Tongue (tissue), 2 donors: Measurements from ENCODE around the gene CLPSL2. TPM values are rescaled to one million over a fixed set of nuclear protein-coding genes. Genes with fewer than 3 reads are reported as not detected.
"Not testable (repeated sequence)": the region's sequence is repeated elsewhere in the genome, so short reads cannot be mapped to it uniquely, and the experiment has no call there.

ENCODE experiments used
- DNase-seq: peaks from one replicate; pipeline ENCODE4 v3.0.0-alpha.2; 2015
- total RNA-seq: library from RNA; depleted of rRNA; stranded (reverse); fragments of >200 nt; gene quantifications from one replicate; pipeline ENCODE4 v1.2.3, GENCODE V29; 2014

CLPSL2 gene, protein sequence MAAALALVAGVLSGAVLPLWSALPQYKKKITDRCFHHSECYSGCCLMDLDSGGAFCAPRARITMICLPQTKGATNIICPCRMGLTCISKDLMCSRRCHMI
- total RNA-seq = not detected

DNA sequence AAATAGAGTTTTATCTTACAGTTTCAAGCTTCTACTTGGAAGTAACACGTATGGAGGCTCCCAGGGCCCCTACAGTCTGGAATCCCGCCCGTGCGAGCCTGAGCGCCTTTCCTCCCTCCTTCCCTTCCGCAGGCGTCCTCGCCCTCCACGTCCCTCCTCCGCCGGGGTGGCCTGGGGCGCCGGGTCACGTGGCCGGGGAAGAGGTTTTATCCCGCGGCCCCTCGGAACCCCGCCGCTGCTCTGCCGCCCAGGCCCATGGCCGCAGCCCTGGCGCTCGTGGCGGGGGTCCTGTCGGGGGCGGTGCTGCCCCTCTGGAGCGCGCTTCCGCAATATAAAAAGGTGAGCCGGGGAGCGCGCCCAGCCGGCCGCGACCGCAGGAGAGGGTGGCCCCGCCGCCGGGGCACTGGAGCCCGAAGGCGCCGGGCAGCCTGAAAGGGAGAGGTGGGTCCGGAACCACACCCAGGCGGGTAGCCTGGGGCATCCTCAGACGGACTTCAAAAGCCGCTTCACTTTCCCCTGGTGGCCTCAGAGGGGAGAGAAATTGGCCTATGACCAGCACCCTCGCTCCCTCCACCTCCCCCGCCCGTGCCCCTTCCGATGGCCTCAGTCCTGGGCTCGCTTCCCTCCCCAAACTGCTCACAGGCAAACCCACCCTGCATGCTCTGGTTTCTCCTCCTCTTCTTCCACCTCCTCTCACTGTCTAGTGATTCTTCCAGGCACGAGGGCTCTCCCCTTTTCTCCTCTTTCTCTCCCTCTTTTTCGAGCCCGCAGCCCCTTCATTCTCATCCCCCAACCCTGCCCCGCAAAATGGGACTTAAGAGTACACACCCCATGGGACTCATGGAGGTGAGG lies at the start of gene CLPSL2:
CLPSL2 (plus strand) TSS at position 235 of the 852 bp plus-strand sequence; CDS start at position 256, 21 bp downstream.
- DNase-seq = peak; percentile 11

DNA sequence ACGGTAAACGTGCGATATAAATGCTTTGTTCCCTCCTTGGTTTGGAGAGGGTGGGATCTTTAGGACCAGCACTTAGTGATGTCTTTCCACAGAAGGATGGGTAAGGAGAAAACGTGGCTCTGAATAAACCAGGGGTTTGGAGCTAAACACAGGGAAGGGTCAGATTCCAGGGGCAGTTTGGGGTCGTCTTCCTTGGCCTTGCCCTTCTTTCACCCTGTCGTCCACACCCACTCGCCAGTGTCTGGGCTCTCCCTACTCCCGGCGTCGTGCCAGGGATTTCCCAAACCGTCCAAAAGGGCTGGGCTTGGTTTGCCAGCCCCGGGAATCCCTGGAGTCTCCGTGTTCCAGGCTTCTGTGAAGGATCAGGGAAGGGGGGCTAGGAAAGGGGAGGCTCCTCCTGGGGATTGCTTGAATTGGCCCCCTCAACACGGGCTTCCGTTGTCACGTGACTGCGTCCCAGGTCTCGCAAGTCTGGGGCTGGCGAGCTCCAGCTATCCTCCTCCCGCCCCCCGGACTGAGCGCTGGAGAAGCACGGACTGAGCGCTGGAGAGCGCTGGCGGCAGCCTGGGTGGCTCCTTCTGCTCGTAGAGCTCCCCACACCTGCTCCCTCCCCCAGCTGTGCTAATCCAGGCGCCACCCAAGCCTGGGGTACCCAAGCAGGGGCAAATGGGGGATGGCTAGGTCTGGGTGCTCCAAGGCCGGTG lies 49.0 kb upstream of the CLPSL2 start:
- peak; percentile 93 for DNase-seq

DNA sequence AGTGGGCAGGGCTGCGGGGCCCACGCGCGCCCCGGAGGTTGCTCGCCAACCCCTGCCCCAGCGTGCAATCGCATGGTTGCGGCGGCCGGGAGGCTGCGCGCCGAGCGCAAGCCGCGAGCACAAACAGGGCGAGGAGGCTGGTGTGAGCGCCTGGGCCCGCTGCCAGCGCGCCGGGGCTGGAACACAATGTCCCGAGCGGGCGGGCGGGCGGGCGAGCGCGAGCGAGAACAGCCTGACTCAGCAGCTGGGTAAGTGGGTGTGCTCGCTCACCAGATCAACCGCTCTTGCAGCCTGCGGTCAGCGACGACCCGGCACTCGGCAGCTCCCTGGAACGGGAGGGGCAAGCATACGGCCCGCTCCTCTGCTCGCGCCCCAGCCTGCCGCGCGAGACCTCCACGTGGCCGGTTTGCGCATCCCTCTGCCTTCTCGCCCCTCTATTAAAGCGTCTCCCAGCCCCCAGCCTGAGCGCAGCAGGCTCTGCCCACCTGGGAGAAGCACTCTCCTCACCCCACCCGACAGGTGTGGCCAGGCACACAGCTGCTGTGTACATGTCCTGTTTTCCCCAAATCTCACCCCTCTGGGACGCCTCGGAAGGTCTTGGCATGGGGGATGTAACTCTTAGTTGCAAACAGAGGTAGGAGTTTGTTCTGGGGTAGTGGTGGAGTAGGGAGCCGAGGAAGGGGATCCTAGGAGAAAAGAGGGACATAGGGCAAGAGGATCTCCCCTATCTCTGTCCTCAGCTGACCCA lies 48.3 kb upstream of the CLPSL2 start:
- peak; percentile 95 for DNase-seq

DNA sequence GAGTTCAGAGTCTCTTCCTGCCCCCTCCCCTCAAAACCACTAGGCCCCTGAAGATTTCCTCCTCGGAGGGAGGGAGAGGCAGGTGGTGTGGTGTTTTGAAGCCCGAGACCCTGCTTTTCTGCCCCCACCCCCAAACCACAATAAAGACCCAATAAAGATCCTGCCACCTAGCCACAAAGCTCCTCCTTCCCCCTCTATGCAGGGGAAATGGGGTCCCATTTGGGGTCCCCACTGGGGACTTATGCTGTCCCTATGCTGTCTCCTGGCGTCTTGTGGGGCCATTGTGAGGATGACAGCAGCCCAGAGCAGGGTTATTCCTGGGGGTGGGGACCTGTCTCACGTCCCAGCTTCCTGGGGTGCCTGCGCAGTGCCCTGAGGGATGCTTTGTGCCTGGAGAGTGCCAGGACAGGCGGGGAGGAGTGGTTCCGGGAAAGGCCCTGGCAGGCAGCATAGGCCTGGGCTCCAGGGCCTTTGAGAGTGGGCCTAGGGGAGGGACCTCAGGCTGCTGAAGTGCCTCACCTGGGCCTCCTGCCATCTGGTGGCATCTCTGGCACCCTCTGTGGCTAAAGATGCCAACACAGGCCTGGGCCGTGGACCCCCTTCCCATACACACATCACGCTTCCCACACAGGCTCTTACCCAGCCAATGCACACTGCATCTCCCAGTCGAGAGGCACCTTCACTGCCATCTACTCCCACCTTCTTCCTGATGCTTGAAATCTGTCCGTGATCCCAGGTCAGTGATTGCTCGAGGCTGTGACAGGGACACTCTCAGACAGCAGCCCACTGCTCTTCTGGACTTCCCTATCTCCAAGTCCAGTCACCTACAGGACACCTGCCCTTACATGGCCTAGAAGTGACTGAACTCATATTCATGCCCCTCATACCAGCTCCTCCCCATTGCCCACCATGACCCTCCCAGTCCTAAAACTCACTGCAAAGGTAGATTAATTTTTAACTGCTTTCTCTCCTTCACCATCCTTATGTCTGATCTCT lies 47.4 kb upstream of the CLPSL2 start:
- DNase-seq = no peak

DNA sequence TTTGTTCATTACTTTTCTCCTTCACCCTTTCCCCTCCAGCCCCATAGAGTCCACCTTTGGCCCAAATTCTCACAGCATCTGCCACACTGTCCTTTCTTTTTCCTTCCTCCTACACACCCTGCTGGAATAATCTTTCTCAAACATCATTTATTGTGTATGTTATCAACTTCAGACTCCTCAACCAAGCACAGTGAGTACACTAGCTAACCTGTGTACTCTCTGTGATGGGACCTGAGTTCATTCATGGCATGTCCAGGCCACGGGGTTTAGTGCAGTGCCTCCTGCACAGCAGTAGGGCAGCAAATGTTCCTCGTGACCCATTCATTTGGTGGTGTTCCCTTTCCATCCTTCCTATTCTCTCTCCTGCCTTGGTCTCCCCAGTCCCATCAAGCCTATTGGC lies 46.7 kb upstream of the CLPSL2 start:
- no peak for DNase-seq

DNA sequence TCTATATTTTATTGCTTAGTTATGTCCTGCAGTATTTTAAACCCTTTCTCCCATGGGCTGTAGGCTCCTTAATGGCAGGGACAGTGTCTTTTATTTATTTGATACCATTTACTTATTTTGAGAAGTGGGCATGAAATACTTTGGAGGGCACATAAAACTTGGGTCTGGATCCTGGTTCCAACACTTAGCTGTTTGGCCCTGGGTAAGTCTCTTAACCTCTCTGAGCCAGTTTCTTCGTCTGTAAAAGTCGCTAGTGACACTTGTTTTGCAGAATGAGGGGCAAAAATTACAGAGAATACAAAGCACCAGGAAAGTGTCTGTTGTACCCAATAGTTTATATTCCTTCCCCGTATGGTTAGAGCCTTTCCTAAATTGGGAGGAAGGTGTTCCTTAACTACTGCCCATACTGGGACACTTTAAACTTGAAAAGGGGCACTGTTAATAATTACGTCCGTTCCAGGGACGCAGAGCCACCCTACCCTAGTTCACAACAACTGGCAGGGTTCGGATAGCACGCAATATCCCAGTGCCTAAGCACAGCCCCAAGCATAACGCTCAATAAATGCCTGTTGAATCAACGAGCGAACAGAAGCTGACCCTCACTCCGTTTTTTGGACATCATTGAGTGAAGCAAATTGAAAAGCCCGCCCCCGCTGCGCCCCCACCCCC lies 45.5 kb upstream of the CLPSL2 start:
- DNase-seq = no peak

DNA sequence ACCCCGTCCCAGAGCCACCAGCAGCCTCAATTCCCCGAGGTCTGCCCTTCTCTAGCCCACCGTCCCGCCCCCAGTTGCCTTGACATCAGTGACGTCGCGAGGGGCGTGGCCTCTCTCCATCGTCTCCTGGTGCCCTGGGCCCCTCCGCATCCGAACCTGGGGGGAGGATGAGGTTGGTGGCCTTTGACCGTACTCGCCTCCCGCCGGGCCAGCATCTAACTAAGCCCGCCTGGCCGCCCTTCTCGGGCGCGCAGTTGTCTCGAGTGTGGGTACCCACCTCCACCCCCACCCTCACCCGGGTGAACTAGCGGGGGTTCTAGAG lies 45.0 kb upstream of the CLPSL2 start:
- peak; percentile 96 for DNase-seq

DNA sequence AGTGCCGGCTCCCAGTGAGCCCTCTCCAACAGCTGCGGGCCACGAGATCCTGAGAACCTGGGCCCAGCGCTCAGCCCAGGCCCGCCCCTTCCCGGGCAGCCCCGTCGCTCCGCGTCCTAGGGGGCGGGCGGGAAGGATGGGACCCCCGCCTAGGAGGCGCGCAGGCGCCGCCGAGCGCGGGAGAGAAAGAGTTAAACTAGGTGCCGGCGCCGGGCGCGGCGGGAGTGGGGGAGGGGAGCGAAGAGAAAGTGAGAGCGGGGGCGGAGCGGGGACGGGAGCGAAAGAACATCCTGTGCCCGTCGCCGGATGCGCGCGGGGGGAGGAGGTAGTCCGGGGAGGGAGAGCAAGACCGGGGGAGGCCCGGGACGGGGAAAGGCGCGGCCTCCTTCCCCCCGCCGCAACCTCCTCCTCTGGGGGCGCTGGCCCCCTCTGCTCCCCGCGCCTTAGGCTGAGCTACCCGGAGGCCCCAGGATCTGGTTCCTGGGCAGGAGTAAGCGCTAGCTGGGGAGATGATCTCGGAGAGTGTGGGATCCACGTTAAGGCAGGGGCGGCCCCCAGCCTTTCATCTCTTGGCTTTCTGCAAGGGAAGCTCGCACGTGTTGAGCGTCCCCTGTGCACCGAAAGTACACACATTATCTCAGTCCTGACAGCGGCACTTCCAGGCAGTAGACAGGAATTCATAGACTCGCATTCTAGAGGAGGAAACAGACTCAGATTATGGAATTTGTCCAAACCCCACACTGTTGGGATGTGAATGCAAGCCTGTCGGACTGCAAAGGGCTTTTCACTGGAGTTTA lies 44.5 kb upstream of the CLPSL2 start:
- peak; percentile 96 for DNase-seq

DNA sequence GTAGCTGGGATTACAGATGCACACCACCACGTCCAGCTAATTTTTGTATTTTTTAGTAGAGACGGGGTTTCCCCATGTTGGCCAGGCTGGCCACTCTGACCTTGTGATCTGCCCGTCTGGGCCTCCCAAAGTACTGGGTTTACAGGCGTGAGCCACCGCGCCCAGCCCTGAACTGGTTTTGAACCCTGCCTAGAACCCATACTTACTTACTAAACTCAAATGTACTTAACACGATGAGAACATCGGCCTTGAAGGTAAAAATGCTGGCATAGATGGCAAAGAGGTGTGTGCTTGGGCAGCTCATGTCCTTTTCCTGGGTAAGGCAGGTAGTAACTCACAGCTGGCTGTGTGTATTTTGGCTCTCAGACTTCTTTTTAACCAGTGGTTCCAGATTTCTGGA lies 42.8 kb upstream of the CLPSL2 start:
- no peak for DNase-seq

DNA sequence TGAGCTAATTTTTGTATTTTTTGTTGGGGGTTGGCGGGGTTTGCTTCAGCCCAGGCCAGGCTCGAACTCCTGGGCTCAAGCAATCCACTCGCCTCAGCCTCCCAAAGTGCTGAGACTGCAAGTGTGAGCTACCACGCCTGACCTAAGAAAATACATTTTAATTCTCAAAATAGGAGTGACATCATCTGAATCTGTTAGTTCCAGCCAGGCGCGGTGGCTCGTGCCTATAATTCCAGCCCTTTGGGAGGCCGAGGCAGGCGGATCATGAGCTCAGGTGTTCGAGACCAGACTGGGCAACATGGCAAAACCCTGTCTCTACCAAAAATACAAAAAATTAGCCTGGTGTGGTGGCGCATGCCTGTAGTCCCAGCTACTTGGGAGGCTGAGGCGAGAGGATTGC lies 42.1 kb upstream of the CLPSL2 start:
- DNase-seq = not testable (repeated sequence)

DNA sequence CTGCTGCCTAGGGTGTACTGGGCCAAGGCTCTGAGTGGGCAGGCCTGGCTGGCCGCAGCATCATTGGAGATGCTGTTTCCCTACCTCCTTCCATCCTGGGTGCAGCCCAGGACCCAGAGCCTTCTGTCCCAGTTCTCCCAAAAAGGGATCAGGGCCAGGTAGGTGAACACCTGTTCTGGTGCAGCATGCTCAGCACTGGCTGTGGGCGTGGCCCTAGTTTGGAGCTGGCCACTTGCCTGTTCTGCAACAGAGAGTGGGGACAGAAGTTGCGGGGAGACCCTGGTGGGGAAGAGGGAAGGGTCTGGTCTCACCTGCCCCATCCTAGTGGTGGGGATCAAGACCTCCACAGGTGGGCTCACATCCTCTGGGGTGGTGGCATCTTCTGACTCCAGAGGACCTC lies 40.9 kb upstream of the CLPSL2 start:
- no peak for DNase-seq

DNA sequence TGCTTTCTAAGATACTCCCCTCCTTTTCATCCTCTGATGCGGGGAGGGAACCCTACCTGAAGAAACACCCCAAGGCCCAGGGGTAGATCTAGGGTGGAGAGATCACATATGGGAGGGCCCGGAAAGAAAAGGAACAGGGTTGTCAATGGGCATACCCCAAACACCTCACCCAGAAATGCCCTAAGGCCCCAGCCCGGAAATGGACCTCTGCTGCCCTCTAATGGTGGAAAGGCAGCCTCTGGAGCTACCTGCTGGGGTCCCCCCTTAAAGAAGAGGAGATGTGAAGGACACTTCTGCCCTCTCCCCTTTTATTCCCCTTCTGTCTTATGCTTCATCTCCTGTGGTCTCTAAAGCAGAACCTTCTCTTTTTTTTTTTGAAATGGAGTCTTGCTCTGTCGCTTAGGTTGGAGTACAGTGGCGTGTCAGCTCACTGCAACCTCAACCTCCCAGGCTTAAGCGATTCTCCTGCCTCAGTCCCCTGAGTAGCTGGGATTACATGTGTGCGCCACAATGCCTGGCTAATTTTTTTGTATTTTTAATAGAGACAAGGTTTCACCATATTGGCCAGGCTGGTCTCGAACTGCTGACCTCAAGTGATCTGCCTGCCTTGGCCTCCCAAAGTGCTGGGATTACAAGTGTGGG lies 40.0 kb upstream of the CLPSL2 start:
- peak; percentile 90 for DNase-seq

DNA sequence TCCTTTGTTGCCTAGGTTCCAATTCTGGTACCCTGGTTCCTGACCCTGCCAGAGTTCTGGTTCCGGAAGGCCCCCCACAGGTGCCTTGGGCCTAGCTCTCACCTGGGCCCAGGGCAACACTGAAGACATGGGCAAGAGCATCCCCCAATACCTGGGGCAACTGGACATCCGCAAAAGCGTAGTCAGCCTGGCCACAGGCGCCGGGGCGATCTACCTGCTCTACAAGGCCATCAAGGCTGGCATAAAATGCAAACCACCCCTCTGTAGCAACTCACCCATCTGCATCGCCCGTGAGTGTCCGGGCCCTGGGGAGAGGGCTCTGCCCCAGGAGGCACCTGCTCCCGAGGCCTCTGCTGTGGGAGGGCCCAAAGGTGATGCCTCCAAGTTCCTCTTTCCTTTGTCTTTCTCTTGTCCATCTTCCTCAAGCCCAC lies 39.4 kb upstream of the CLPSL2 start, which contains the start of gene ARMC12:
ARMC12 (plus strand) TSS at position 51 of the 431 bp plus-strand sequence; CDS start at position 128, 77 bp downstream.
- no peak for DNase-seq

DNA sequence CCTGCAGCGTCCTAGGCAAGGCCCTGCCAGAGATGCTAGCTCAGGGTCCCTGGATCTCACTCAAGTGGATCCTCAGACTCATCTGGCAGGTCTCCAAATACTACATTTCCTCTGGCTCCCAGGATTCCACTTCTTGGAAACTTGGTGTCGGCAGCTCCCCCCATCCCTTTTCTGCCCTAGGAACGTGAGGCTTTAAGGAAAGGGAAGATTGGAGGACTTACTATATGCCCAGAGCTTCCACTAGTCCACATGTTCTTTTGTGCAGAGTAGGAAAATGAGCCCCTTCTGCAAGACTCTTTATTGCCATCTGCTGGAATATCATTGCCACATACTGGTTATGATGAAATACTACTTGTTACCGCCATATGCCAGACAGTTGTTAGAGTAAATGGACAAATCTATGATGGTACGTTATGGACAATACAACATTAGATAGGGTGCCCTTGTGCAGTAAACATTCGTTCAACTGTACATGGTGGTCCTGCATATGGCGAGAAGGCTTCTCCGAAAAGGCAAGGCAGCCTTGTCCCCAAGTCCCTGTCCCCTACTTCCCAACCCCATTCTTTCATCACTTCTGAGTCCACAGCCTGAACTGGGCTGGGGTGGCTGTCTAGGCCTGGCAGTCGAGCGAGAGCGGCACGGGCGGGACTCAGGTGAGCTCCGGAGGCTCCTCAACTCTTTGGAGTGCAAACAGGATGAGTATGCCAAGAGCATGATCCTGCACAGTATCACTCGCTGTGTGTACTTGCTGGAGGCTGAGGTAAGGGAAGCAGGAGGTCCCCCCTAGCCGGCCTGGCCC lies 38.8 kb upstream of the CLPSL2 start:
- DNase-seq = peak; percentile 86

DNA sequence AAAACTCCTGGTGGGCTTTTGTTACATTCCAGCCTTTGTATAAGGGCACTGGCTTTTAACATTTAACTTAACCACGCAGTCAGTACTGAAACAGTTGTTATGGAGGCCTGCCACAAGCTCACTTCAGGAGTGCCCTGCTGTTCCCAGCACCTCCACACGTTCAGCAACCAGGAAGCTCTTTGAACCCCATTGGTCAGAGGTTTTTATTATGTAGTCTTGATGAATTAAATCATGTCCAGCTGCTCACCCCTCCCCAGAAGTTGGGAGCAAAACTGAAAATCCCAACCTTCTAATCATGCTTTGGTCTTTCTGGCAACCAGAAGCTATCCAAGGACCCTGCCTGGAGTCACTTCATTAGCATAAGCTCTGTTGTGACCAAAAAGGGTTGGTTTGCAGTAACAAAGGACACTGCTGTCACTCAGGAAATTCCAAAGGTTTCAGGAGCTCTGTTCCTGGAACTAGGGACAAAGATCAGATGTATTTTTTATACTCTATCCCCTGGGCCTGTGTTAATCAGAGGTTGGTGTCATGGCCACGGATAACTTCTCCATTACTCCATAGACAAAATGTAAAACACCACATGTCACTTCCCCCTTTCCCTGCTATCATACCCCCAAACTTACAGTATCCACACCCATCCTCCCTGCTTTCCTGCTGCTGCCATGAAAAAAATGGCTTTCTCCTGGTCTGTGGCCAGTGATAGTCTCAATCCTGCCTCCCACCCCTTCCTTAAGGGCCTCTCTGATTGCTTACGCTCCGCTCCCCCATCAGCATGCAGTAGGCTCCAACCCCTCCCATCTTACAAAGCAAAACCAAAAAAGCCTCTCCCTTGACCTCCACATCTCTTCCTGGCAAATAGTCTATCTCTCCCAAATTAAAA lies 36.5 kb upstream of the CLPSL2 start:
- DNase-seq = no peak

DNA sequence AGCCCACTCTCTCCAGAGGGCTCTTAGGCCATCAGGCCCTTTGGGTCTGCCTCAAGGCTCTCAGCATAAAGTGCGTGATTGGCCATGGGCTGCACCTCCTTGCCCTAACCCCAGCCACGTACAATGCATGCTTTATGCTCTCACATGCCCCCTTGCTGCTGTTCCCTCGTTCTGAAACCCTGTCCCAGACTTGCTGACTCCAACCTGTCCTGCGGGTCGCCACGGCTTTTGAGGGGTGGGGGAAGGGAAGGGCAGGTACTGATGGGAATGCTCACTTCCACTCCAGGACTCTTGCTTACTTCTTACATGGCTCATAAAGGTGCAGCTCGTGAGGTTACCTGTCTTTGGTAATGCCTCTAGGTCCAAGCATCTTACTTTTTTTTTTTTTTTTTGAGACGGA lies 33.6 kb upstream of the CLPSL2 start:
- DNase-seq = no peak

DNA sequence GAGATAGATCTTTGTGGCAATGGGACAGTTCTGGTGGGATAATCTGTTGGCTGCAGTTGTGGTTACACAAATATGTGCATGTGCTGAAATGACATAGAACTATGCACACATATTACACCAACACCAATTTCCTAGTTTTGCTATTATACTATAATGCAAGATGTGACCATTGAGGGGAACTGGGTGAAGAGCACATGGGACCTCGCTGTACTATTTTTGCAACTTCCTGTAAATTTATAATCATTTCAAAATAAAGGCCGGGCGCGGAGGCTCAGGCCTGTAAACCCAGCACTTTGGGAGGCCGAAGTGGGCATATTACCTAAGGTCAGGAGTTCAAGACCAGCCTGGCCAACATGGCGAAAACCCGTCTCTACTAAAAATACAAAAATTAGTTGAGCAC lies 30.9 kb upstream of the CLPSL2 start:
- DNase-seq = no peak
